D721Med (cell line): ENCODE measurements around the gene ADAMTS19.

Source experiments
- DNase-seq: peaks from one replicate; pipeline ENCODE4 v3.0.0; 2011; ENCODE audit warnings: low spot score; ENCODE audit not compliant: insufficient read length
- FAIRE-seq: peaks from 2 replicates; lab custom pipeline; 2011; peaks lifted over from hg19 to GRCh38; lab: Jason Lieb, UNC
- TF ChIP-seq, protein P1 (sequence below): IDR thresholded peaks from 2 replicates; pipeline ENCODE4 v1.5.1; 2012; ENCODE audit warnings: mild to moderate bottlenecking, control low read depth; ENCODE audit not compliant: insufficient read depth; ENCODE audit errors: missing control alignments

ADAMTS19 gene

DNA sequence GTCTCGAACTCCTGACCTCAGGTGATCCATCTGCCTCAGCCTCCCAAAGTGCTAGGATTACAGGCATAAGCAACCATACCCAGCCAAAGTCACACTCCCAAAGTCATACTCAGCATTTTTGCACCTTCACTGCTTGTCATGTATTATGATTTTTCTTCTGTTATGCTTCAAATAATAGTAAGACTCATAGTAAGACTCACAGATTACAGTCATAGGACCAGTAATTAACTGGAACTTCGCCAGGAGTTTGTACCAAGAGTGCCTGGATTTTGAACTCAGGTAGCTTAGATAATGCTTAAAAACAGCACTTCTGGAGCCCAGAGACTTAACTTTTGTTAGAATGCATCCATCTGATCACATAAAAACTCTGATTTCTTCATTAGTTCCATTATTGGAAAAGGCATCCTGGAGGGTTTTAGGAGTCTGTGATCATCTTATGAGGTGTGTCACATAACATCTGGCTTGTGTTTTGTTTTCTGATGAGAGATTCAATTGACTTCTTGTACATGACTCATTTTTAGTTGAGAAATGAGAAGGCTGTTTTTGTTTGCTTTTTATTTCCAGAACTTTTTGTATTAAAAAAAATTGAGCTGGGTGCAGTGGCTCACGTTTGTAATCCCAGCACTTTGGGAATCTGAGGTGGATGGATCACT lies 131.5 kb downstream of the ADAMTS19 start:
- no peak for FAIRE-seq
- DNase-seq = no peak
- TF ChIP-seq, protein P1, sequence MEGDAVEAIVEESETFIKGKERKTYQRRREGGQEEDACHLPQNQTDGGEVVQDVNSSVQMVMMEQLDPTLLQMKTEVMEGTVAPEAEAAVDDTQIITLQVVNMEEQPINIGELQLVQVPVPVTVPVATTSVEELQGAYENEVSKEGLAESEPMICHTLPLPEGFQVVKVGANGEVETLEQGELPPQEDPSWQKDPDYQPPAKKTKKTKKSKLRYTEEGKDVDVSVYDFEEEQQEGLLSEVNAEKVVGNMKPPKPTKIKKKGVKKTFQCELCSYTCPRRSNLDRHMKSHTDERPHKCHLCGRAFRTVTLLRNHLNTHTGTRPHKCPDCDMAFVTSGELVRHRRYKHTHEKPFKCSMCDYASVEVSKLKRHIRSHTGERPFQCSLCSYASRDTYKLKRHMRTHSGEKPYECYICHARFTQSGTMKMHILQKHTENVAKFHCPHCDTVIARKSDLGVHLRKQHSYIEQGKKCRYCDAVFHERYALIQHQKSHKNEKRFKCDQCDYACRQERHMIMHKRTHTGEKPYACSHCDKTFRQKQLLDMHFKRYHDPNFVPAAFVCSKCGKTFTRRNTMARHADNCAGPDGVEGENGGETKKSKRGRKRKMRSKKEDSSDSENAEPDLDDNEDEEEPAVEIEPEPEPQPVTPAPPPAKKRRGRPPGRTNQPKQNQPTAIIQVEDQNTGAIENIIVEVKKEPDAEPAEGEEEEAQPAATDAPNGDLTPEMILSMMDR = no peak

DNA sequence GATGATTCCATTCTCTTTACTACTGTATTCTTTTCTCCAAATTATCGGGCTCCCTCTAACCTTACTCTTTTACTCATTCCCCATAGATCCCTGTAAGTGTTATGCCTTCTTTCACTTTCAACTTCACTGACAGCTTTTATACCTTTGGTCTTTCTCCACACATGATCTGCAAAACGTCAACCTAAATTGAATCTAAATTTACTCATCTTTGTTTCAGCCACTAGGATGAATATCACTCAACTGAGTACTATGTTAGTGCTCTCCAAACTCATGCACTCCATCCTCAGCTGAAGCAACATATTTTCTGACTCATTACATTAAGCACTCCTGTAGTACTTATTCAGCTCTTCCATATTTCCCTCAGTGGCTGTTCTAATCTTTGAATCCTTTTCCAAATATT lies 133.4 kb downstream of the ADAMTS19 start:
- TF ChIP-seq, protein P1 = no peak
- DNase-seq (no peak), FAIRE-seq (no peak)

GRCh38 chr5:129601576-129601975 lies 141.5 kb downstream of the ADAMTS19 start:
- FAIRE-seq (no peak), DNase-seq (no peak)
- TF ChIP-seq, protein P1 = no peak

GRCh38 chr5:129608350-129608749 lies 148.3 kb downstream of the ADAMTS19 start:
- DNase-seq (no peak), FAIRE-seq (no peak)
- TF ChIP-seq, protein P1 = no peak

DNA sequence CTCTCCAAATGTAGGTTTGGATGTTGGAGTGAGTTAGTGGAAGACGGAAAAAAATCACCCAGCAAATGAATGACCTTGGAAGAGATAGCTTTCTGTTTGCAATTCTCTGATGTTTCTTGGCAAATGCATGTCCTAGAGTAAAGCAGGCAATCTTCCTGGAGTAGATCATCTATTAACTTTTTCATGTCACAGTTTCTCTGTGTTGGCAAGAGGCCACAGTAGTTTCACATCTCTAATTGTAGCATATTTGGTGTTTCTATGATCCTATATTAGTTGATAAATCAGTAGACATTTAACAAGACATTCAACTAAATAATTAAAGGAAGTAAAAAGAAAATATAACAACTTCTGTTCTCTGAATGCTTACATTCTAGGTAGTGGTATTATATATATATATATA lies 149.6 kb downstream of the ADAMTS19 start:
- FAIRE-seq (no peak), DNase-seq (no peak)
- TF ChIP-seq, protein P1 = no peak

- FAIRE-seq (no peak), DNase-seq (no peak)
- TF ChIP-seq, protein P1 = no peak
Observed at GRCh38 chr5:129616517-129616916, 156.4 kb downstream of the ADAMTS19 start.

- DNase-seq (no peak), FAIRE-seq (no peak)
- TF ChIP-seq, protein P1 = no peak
Observed at GRCh38 chr5:129617206-129617605, 157.1 kb downstream of the ADAMTS19 start.
